GM10266 (cell line): ENCODE data around the gene ATP6V0A1.

ENCODE experiments used
- DNase-seq: peaks from one replicate; pipeline ENCODE4 v3.0.0; 2012; ENCODE audit errors: extremely low spot score
- TF ChIP-seq, protein P1 (sequence below): IDR thresholded peaks from 2 replicates; pipeline ENCODE4 v1.5.1; 2012; ENCODE audit warnings: mild to moderate bottlenecking, low read depth; ENCODE audit not compliant: control insufficient read depth, insufficient read depth; ENCODE audit errors: missing control alignments

ATP6V0A1 gene

DNA sequence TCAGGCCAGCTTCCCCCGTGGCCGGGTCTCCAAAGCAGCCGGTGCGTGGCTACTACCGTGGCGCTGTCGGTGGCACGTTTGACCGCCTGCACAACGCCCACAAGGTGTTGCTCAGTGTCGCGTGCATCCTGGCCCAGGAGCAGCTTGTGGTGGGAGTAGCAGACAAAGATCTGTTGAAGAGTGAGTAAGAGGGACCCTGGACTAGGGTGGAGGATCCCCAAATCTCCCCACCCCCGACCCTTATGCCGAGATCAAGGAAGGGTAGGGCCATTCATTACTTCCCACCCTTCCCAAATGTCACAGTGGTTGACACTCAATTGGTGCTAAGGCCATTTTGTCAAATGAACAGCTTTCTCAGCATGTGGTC lies 104.4 kb downstream of the ATP6V0A1 start:
- TF ChIP-seq, protein P1, sequence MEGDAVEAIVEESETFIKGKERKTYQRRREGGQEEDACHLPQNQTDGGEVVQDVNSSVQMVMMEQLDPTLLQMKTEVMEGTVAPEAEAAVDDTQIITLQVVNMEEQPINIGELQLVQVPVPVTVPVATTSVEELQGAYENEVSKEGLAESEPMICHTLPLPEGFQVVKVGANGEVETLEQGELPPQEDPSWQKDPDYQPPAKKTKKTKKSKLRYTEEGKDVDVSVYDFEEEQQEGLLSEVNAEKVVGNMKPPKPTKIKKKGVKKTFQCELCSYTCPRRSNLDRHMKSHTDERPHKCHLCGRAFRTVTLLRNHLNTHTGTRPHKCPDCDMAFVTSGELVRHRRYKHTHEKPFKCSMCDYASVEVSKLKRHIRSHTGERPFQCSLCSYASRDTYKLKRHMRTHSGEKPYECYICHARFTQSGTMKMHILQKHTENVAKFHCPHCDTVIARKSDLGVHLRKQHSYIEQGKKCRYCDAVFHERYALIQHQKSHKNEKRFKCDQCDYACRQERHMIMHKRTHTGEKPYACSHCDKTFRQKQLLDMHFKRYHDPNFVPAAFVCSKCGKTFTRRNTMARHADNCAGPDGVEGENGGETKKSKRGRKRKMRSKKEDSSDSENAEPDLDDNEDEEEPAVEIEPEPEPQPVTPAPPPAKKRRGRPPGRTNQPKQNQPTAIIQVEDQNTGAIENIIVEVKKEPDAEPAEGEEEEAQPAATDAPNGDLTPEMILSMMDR, result no peak

DNA sequence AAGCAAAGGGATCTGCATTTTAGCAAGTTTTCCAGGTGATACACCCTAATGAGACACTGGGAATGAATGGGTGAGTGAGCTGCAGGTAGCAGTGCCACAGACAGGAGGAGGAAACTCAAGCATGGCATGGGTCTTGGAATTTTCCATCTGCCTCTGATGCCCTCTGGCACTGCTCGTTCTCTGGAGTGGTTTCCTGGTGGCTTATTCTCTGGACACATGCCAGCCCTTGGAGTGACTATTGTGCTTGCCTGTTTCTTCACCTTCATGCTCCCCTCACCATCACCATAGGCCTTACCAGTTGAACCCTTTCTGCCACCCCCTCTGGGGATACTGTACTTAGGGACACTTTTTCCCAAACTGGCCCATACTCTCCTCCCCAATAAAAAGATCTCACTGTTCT lies 104.9 kb downstream of the ATP6V0A1 start:
- DNase-seq, result no peak
- TF ChIP-seq, protein P1, result no peak

More for the DNA sequence above, 104.4 kb downstream of the ATP6V0A1 start:
- DNase-seq, result no peak

DNA sequence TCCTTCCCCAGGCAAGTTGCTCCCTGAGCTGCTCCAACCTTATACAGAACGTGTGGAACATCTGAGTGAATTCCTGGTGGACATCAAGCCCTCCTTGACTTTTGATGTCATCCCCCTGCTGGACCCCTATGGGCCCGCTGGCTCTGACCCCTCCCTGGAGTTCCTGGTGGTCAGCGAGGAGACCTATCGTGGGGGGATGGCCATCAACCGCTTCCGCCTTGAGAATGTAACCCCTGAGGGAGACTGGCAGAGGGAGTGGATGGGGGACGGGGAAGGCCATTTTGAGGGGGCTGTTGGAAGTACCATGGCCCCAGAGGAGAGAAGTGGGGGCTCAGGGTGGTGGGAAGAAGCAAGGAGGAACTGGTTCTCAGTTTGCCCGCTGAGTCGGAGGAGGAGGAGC lies 105.3 kb downstream of the ATP6V0A1 start:
- no peak for DNase-seq
- TF ChIP-seq, protein P1, result no peak

DNA sequence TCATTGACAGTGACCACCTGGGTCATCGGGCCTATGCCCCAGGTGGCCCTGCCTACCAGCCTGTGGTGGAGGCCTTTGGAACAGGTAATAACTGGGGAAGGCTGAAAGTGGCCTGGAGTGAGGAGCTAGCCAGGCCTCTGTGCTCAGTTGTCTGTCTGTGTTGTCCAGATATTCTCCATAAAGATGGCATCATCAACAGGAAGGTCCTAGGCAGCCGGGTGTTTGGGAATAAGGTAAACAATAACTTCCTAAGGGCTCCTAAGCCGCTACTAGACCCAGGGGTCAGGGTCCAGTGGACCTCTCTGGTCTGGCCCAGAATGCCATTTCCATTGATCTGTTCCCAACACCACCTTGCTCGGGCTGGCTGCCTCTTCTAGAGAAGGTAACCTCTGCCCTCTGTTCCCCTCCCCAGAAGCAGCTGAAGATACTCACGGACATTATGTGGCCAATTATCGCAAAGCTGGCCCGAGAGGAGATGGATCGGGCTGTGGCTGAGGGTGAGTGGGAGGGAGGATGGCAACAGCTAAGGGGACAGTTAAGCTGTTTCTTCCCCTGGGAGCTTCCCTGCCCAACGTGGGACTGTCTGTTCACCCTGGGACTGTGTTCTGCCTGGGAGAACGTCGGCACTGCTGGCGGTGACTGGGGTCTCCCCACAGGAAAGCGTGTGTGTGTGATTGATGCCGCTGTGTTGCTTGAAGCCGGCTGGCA lies 106.3 kb downstream of the ATP6V0A1 start:
- DNase-seq, result no peak
- TF ChIP-seq, protein P1, result no peak

DNA sequence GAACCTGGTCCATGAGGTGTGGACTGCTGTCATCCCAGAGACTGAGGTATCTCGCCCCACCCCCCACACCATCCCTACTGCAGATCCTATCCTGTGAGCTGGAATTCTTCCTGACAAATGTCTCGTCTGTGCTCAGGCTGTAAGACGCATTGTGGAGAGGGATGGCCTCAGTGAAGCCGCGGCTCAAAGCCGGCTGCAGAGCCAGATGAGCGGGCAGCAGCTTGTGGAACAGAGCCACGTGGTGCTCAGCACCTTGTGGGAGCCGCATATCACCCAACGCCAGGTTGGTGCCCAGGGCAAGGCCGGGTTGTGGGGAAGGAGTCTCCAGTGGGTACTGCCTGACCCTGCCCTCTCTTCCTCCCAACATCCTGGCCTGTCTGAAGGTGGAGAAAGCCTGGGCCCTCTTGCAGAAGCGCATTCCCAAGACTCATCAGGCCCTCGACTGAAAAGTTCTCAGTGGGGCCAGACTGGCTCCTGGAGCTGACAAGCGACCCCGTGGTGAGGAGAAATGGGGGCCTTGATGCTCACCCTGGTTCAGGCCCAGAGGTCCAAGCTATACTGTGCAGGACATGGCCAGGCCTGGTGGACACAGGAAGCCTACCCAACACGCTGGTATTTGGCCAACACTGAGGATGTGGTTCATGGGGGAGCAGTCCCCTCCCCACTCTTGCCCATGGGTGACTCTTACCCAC lies 107.0 kb downstream of the ATP6V0A1 start:
- TF ChIP-seq, protein P1, result no peak

DNA sequence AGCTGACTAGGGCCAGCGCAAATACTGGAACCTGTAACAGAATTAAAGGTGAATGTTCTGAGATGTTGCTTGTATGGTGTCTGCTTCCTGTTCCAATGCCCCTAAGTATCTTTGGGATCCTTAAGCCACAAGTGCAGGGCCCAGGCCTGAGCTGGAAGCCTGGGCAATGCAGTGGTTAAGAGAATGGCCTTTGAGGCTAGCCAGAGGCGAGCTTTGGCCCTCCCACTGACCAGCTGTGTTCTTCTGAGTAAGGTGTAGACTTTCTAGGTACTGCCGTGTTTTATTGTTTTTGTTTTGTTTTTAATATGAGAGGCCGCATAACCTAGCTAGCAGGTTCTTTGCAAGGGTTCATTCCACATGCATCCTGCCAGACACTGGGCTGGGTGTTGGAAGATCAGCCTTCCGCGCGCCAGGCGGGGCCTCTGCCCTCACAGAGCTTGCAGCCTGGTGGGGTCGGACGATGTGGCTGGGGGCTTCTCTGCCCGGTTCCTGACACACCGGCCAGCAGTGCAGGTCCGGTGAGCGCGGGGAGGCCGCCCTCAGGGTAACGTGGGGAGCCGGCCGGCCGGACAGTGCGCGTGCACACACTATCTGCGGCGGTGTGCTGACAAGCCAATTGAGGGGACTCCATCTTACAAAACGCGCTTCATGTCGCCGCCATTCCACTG lies 107.7 kb downstream of the ATP6V0A1 start:
- TF ChIP-seq, protein P1, result no peak
- DNase-seq, result no peak

More for the DNA sequence above, 107.0 kb downstream of the ATP6V0A1 start:
- DNase-seq, result no peak

DNA sequence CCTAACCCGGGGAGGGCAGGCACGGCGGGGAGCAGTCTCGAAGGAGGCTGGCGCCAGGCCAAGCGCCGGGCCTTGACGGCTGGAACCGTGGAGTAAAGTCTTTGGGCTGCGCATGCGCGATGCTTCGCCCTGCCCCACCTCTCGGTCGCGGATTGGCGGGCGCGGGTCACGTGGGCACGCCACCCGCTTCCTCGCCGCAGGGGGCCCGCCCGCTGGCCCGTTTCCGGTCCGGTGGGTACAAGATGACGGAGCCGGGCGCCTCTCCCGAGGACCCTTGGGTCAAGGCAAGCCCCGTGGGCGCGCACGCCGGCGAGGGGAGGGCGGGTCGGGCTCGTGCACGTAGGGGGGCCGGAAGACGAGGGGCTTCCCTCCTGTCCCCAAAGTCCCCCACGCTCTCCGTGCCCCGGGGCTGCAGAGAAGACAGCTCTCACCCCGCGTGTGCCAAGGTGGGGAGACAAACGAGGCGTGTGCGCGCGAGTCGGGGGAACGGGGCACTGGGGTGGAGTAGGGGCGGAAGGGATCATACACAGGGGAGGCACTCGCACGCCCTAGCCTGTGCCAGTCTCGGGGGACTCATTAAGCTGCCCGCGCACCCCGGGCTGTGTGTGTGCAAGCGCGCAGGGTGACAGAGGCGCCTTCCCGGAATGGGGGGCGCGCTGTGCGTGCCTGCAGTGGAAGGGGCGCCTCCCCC lies 108.3 kb downstream of the ATP6V0A1 start, which contains the start of gene MLX:
MLX (plus strand) TSS at position 218 of the 691 bp plus-strand sequence; CDS start at position 243, 25 bp downstream.
- peak; percentile 100 for DNase-seq
- TF ChIP-seq, protein P1, result no peak
